GM12878 (cell line): ENCODE data around the gene NTRK3.

Source experiments
- BHLHE40 ChIP-seq, 2 experiments: fragments of 450-650 bp in 1 of 2; IDR thresholded peaks; 2 replicates each; pipeline ENCODE4 v1.6.1; 2011 to 2017; ENCODE audit warnings: low read depth in 2 of 2, borderline replicate concordance in 1 of 2, improper control_type of control experiment in 1 of 2, low read length in 1 of 2, mild to moderate bottlenecking in 1 of 2
- BMI1 ChIP-seq: fragments of 450-650 bp; IDR thresholded peaks from 2 replicates; pipeline ENCODE4 v1.6.1; 2016; ENCODE audit warnings: mild to moderate bottlenecking, moderate library complexity, borderline replicate concordance
- CREB1 ChIP-seq: IDR thresholded peaks from 2 replicates; pipeline ENCODE4 v1.6.1; 2012; ENCODE audit warnings: low read depth, mild to moderate bottlenecking, inconsistent platforms
- EZH2 ChIP-seq: IDR thresholded peaks from 2 replicates; pipeline ENCODE4 v1.6.1; 2012; ENCODE audit warnings: low read depth, mild to moderate bottlenecking, control low read depth, inconsistent platforms, low read length, borderline replicate concordance; ENCODE audit not compliant: control insufficient read depth
- GABPA ChIP-seq: IDR thresholded peaks from 2 replicates; pipeline ENCODE4 v1.6.1; 2014; ENCODE audit warnings: antibody characterized with exemption, low read depth, mild to moderate bottlenecking, inconsistent platforms
- GATAD2B ChIP-seq: fragments of 450-650 bp; conservative IDR thresholded peaks from 2 replicates; pipeline ENCODE4 v1.6.1; 2017; ENCODE audit warnings: low read depth, mild to moderate bottlenecking, moderate library complexity
- MAX ChIP-seq: IDR thresholded peaks from 2 replicates; pipeline ENCODE4 v1.6.1; 2012; ENCODE audit warnings: low read depth, low read length, improper control_type of control experiment
- NKRF ChIP-seq: fragments of 450-650 bp; conservative IDR thresholded peaks from 2 replicates; pipeline ENCODE4 v1.6.1; 2017; ENCODE audit warnings: mild to moderate bottlenecking, moderate library complexity
- NRF1 ChIP-seq: conservative IDR thresholded peaks from 2 replicates; pipeline ENCODE4 v1.6.1; 2011; ENCODE audit warnings: mild to moderate bottlenecking, low read depth, low read length, improper control_type of control experiment
- POLR2A ChIP-seq: IDR thresholded peaks from 2 replicates; pipeline ENCODE4 v1.6.1; 2011; ENCODE audit warnings: low read depth, mild to moderate bottlenecking, low read length
- TAF1 ChIP-seq: IDR thresholded peaks from 2 replicates; pipeline ENCODE4 v1.6.1; 2011; ENCODE audit warnings: mild to moderate bottlenecking, low read depth, low read length, borderline replicate concordance
- TF ChIP-seq, protein P1 (sequence below): IDR thresholded peaks from 2 replicates; pipeline ENCODE4 v1.6.1; 2012; ENCODE audit warnings: mild to moderate bottlenecking, low read depth, low read length
- TF ChIP-seq, protein P2 (sequence below), 3 experiments: IDR thresholded peaks in 2 of 3; conservative IDR thresholded peaks in 1 of 3; 2 replicates each; pipeline ENCODE4 v1.5.1; 2011; ENCODE audit warnings: low read depth in 3 of 3, low read length in 3 of 3, mild to moderate bottlenecking in 3 of 3, control low read depth in 2 of 3, moderate library complexity in 2 of 3, inconsistent platforms in 1 of 3, mixed read lengths in 1 of 3; ENCODE audit not compliant: control insufficient read depth in 2 of 3, insufficient read depth in 1 of 3; ENCODE audit errors: extremely low read depth in 1 of 3
- TF ChIP-seq, protein P3 (sequence below): IDR thresholded peaks from 2 replicates; pipeline ENCODE4 v1.6.1; 2012; ENCODE audit warnings: low read length, inconsistent platforms

GRCh38 chr15:88267720-88268119, 11.2 kb upstream of the NTRK3 start:
- TF ChIP-seq, protein P1, sequence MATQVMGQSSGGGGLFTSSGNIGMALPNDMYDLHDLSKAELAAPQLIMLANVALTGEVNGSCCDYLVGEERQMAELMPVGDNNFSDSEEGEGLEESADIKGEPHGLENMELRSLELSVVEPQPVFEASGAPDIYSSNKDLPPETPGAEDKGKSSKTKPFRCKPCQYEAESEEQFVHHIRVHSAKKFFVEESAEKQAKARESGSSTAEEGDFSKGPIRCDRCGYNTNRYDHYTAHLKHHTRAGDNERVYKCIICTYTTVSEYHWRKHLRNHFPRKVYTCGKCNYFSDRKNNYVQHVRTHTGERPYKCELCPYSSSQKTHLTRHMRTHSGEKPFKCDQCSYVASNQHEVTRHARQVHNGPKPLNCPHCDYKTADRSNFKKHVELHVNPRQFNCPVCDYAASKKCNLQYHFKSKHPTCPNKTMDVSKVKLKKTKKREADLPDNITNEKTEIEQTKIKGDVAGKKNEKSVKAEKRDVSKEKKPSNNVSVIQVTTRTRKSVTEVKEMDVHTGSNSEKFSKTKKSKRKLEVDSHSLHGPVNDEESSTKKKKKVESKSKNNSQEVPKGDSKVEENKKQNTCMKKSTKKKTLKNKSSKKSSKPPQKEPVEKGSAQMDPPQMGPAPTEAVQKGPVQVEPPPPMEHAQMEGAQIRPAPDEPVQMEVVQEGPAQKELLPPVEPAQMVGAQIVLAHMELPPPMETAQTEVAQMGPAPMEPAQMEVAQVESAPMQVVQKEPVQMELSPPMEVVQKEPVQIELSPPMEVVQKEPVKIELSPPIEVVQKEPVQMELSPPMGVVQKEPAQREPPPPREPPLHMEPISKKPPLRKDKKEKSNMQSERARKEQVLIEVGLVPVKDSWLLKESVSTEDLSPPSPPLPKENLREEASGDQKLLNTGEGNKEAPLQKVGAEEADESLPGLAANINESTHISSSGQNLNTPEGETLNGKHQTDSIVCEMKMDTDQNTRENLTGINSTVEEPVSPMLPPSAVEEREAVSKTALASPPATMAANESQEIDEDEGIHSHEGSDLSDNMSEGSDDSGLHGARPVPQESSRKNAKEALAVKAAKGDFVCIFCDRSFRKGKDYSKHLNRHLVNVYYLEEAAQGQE, result no peak
- TF ChIP-seq NRF1 (no peak), EZH2 (no peak), GABPA (no peak), NKRF (no peak), POLR2A (no peak), CREB1 (no peak), BHLHE40 (IDR thresholded peaks at IDR 0.05; ENCODE audit: borderline replicate concordance in 1 of 2, low read depth in 2 of 2, low read length in 1 of 2) (no peak), TAF1 (no peak), MAX (no peak), GATAD2B (no peak), BMI1 (no peak)
- TF ChIP-seq, protein P2, sequence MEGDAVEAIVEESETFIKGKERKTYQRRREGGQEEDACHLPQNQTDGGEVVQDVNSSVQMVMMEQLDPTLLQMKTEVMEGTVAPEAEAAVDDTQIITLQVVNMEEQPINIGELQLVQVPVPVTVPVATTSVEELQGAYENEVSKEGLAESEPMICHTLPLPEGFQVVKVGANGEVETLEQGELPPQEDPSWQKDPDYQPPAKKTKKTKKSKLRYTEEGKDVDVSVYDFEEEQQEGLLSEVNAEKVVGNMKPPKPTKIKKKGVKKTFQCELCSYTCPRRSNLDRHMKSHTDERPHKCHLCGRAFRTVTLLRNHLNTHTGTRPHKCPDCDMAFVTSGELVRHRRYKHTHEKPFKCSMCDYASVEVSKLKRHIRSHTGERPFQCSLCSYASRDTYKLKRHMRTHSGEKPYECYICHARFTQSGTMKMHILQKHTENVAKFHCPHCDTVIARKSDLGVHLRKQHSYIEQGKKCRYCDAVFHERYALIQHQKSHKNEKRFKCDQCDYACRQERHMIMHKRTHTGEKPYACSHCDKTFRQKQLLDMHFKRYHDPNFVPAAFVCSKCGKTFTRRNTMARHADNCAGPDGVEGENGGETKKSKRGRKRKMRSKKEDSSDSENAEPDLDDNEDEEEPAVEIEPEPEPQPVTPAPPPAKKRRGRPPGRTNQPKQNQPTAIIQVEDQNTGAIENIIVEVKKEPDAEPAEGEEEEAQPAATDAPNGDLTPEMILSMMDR (IDR thresholded peaks at IDR 0.05 in 2 of 3, conservative IDR thresholded peaks at IDR 0.05 in 1 of 3; ENCODE audit: control insufficient read depth in 2 of 3, extremely low read depth in 1 of 3, insufficient read depth in 1 of 3, low read depth in 3 of 3, low read length in 3 of 3), result no peak
- TF ChIP-seq, protein P3, sequence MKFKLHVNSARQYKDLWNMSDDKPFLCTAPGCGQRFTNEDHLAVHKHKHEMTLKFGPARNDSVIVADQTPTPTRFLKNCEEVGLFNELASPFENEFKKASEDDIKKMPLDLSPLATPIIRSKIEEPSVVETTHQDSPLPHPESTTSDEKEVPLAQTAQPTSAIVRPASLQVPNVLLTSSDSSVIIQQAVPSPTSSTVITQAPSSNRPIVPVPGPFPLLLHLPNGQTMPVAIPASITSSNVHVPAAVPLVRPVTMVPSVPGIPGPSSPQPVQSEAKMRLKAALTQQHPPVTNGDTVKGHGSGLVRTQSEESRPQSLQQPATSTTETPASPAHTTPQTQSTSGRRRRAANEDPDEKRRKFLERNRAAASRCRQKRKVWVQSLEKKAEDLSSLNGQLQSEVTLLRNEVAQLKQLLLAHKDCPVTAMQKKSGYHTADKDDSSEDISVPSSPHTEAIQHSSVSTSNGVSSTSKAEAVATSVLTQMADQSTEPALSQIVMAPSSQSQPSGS, result no peak
